Neural cell (in vitro differentiated cells): ENCODE results near the gene TMEM218.

Source experiments
- CTCF ChIP-seq: fragments of 450-650 bp; IDR thresholded peaks from 2 replicates; pipeline ENCODE4 v1.5.1; 2014; ENCODE audit warnings: antibody characterized with exemption, mild to moderate bottlenecking, moderate library complexity; ENCODE audit not compliant: poor library complexity, severe bottlenecking
- EZH2 ChIP-seq: fragments of 200-600, 300-800 bp; shearing (Covaris generic), sonication (generic); IDR thresholded peaks from 2 replicates; pipeline ENCODE4 v1.6.1; 2014; ENCODE audit warnings: antibody characterized with exemption, low read length, borderline replicate concordance, mild to moderate bottlenecking; ENCODE audit not compliant: insufficient read depth, poor library complexity, severe bottlenecking
- POLR2AphosphoS5 ChIP-seq: IDR thresholded peaks from 2 replicates; pipeline ENCODE4 v1.6.1; 2012
- REST ChIP-seq: IDR thresholded peaks from 2 replicates; pipeline ENCODE4 v1.6.1; 2012; ENCODE audit warnings: borderline replicate concordance
- TAF1 ChIP-seq: IDR thresholded peaks from 2 replicates; pipeline ENCODE4 v1.6.1; 2012; ENCODE audit warnings: low read depth

GRCh38 chr11:125139778-125140177, 28.4 kb upstream of the TMEM218 start:
- TF ChIP-seq EZH2 (no peak), TAF1 (no peak), CTCF (no peak), REST (no peak), POLR2AphosphoS5 (no peak)
